GM21390 (cell line): ENCODE data around the gene CLEC12A.
"Not testable (repeated sequence)": the region's sequence is repeated elsewhere in the genome, so short reads cannot be mapped to it uniquely, and the experiment has no call there.

ENCODE experiments used
- ATAC-seq: cut with Tn5 transposase; IDR thresholded peaks from one replicate; pipeline ENCODE4 v1.9.1; 2021; ENCODE audit not compliant: unreplicated experiment

Gene CLEC12A

GRCh38 chr12:9961901-9962300, 9.3 kb upstream of the CLEC12A start:
- no peak for ATAC-seq

GRCh38 chr12:9969673-9970072, 1.5 kb upstream of the CLEC12A start:
- no peak for ATAC-seq

- no peak for ATAC-seq
These were observed 2.7 kb downstream of the CLEC12A start for GRCh38 chr12:9973949-9974348.

GRCh38 chr12:9974731-9975130, 3.5 kb downstream of the CLEC12A start:
- ATAC-seq: not testable (repeated sequence)

GRCh38 chr12:9975614-9976013, 4.4 kb downstream of the CLEC12A start:
- no peak for ATAC-seq

GRCh38 chr12:9976626-9977025, 5.4 kb downstream of the CLEC12A start:
- not testable (repeated sequence) for ATAC-seq

- ATAC-seq: no peak
These were observed 6.7 kb downstream of the CLEC12A start for GRCh38 chr12:9977916-9978315.

- no peak for ATAC-seq
These were observed 8.9 kb downstream of the CLEC12A start for GRCh38 chr12:9980126-9980525.

- ATAC-seq: no peak
These were observed 20.7 kb downstream of the CLEC12A start for GRCh38 chr12:9991876-9992275.

GRCh38 chr12:9992296-9992695, 21.1 kb downstream of the CLEC12A start:
- no peak for ATAC-seq

GRCh38 chr12:9999016-9999415, 27.8 kb downstream of the CLEC12A start, which contains the start of gene CLEC1B:
CLEC1B (minus strand) TSS chr12:9999121; CDS start chr12:9999100, 21 bp downstream.
- ATAC-seq: no peak

- ATAC-seq: no peak
These were observed 30.1 kb downstream of the CLEC12A start for GRCh38 chr12:10001171-10001776.

GRCh38 chr12:10012630-10013330, 41.6 kb downstream of the CLEC12A start:
- no peak for ATAC-seq

- ATAC-seq: no peak
These were observed 44.2 kb downstream of the CLEC12A start for GRCh38 chr12:10015450-10015849.

GRCh38 chr12:10016881-10017280, 45.7 kb downstream of the CLEC12A start:
- ATAC-seq: no peak

- ATAC-seq: no peak
These were observed 47.2 kb downstream of the CLEC12A start for GRCh38 chr12:10018386-10018785.

GRCh38 chr12:10021342-10021741, 50.1 kb downstream of the CLEC12A start:
- no peak for ATAC-seq

GRCh38 chr12:10025236-10025635, 54.0 kb downstream of the CLEC12A start:
- ATAC-seq: no peak

GRCh38 chr12:10026666-10027065, 55.5 kb downstream of the CLEC12A start:
- not testable (repeated sequence) for ATAC-seq

- no peak for ATAC-seq
These were observed 56.1 kb downstream of the CLEC12A start for GRCh38 chr12:10027311-10027710.

- ATAC-seq: no peak
These were observed 56.5 kb downstream of the CLEC12A start for GRCh38 chr12:10027721-10028120.

- ATAC-seq: no peak
These were observed 59.2 kb downstream of the CLEC12A start, which contains the start of gene CLEC9A for GRCh38 chr12:10030446-10030845. CLEC9A (plus strand) TSS chr12:10030682; CDS start chr12:10052688, 22,006 bp downstream.
